ENCODE data around the gene RRBP1. TPM values are rescaled to one million over a fixed set of nuclear protein-coding genes. Genes with fewer than 3 reads are reported as not detected.
"Not testable (repeated sequence)": the region's sequence is repeated elsewhere in the genome, so short reads cannot be mapped to it uniquely, and the experiment has no call there.

Gene RRBP1
- total RNA-seq, 1 donor from 2014 or later = 191 TPM

DNA sequence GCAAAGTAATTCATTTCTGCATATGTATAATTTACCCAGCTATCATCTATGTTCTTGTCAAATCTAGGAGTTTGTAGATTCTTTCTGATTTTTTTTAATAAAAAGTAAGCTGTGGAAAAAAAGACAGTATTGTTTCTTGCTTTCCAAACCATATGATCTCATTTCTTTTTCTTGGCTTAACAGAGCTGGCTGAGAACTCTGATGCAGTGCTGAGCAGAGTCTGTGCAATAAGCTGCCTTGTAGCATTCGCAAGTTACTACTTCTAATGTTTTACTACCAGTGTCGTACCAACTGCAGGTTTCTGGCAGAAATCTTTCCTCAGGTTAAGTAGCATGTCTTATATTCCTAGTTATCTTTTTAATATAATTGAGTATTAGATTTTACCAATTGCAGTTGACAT, 15.6 kb downstream of the RRBP1 start:
- ATAC-seq (no peak), DNase-seq (ENCODE audit: low spot score) (no peak)

DNA sequence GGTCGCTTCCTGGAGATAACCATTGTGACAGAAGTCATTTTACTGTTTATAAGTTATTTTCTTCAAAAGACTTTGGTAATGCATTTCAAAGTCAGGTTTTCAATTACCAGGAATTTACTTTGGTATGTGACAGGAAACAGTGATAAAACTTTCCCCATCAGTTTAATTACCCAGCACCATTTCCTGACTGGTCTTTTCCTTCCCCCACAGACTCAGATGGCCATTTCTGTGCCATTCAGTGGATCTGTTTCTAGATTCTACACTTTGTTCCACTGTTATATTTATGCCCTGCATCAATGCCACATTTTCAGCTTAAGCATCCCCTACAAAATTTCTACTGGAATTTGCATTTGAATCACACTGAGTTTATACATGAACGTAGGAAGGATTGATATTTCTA, 16.3 kb downstream of the RRBP1 start:
- ATAC-seq (no peak), DNase-seq (ENCODE audit: low spot score) (no peak)

DNA sequence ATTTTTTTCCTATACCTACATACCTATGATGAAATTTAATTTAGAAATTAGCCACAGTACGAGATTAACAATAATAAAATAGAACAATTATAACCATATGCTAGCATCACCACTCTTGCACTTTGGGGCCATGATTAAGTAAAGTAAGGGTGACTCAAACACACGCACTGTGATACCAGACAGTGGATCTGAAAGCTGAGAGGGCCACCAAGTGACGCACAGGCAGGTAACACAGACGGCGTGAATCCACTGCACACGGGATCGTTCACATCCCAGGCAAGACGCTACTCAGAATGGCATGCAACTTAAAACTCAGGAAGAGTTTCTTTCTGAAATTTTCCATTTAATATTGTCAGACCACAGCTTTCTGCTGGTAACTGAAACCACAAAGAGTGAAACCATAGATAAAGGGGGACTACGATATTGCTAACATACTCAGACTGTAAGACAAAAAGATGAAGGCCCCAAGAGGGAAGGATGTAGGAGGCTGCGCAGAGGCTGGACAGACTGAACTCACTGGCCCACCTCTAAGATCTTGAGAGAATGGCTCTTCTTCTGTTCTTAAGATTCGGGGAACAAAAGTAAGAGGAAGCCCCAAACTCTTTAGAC, 17.9 kb downstream of the RRBP1 start:
- no peak for ATAC-seq

DNA sequence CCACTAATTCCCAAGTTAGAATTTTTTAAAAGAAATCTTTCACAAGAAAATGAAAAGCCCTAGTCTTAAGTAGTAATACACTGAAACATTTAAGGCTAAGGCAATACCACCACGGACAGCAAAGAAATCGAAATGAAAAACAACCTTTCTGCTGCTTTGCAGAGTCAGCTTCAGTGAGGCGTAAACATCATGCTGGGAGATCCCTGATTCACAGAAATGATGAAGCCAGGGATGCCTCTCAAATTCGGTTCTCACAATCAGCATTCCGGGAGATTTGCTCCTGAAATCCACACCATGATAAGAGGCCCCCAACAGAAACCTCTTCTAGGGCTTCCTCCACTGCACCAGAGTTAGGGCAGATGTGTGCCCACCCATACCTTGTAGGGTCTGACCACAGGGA, 18.6 kb downstream of the RRBP1 start:
- ATAC-seq = no peak
- DNase-seq (ENCODE audit: low spot score) = no peak

More for the DNA sequence above, 17.9 kb downstream of the RRBP1 start:
- no peak for DNase-seq (ENCODE audit: low spot score)

DNA sequence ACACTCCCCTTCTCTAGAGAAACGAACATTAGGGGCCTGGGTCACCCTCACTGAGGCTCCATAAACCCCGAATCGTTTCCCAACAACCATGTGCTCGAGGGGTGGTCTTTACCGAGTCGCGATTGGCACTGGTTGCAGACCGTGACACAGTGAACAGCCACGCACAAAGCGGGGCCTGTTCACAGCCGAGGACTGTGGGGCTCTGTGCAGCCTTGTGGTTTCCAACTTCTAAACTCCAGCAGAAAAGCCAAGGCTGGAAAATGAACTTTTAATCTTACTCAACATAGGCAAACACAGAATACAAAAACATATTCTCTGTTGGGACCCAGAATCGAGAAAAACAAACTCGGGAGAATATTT, 19.0 kb downstream of the RRBP1 start:
- DNase-seq (ENCODE audit: low spot score) (no peak), ATAC-seq (peak; percentile 49)

DNA sequence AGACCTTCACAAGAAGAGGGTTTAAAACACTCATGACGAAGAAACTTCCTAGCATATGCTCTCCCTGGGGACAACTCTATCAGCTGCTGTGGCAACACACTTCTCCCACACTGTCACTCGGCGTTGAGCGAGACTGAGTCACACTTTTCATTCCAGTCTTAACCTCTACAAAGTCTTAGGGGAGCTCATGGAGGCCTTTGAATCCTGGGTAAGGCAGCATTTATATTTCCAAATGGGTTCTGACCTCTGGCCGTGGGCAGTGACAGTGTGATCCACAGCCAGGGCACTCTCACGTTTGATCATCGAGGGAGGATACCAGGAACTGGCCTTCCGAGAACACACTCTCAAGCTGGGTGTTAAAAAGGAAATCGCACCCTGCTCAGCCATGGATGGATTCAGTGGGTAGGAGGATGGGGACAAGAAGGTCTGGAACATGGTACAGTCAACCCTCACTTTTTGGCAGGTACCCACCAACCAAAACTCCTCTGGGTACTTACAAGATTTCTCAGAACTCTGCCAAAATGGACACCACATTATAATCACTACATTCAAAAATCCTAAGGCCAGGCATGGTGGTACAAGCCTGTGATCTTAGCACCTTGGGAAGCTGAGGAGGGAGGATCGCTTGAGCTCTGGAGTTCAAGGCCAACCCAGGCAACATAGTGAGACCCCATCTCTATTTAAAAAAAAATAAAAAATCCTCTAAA, 19.6 kb downstream of the RRBP1 start:
- DNase-seq (ENCODE audit: low spot score) = no peak
- peak; percentile 74 for ATAC-seq

DNA sequence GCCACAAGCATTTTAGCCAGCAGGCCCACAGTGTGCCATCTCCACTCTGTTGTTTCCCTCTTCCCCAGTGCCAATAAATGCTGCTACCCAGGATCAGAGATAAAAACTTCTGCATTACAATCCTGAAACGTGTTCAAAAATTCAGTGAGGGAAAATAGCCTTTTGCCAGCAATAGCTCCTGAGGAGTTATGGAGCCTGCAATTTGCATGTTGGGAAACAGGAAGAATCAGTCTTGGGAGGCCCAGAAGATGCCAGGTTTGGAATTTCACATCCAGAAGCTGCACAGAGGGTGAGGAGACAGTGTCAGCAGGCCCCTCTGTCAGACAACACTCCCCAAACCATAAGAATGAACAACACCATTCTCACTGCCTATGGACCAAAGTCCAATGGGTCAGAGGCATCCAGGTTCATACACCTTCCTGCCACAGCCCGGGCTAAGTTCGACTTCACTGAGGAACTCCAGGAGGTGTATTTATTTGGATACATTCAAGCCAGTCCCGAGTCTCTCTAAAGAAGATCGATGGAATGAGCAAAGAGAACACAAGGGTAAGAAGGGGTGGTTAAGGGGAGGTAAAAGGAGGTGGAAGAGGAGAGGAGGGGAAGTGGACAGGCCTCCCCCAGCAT, 20.8 kb downstream of the RRBP1 start:
- no peak for DNase-seq (ENCODE audit: low spot score)
- peak; percentile 74 for ATAC-seq

DNA sequence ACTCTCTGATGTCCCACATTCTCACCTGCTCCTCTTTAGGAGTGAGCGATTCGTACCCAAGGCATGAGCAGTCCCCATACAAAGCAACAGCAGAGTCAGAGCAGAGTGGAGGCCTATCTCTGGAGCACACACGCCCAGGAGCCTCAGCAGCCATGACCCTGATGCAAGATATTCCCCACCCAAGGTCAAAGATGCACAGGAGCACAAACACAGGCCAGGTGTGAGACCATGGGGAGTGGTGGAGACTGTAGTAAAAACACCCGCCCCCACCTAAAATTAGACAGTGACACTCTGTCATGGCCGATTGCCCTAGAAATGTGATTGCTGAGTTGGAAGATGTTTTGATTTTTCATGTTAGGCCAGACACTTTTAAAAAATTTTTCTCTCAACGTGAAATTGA, 21.4 kb downstream of the RRBP1 start:
- no peak for DNase-seq (ENCODE audit: low spot score)
- no peak for ATAC-seq

DNA sequence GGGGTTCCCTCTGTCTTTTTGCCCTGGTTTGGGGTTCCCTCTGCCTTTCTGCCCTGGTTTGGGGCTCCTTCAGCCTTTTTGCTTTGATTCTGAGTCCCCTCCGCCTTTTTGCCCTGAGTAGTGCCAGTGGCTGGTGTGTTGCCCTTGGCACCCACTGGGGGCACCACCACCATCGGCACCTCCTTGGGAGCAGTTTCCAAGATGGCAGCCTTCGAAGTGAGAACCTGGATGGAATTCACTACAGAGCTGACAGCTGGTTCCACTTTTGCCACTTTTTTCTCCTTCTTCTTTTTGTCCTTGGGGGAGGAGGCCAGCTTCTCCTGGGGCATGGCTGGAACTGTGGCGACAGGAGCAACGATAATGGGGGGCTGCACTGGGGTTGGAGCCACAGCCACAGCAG, 22.2 kb downstream of the RRBP1 start:
- no peak for ATAC-seq
- no peak for DNase-seq (ENCODE audit: low spot score)

DNA sequence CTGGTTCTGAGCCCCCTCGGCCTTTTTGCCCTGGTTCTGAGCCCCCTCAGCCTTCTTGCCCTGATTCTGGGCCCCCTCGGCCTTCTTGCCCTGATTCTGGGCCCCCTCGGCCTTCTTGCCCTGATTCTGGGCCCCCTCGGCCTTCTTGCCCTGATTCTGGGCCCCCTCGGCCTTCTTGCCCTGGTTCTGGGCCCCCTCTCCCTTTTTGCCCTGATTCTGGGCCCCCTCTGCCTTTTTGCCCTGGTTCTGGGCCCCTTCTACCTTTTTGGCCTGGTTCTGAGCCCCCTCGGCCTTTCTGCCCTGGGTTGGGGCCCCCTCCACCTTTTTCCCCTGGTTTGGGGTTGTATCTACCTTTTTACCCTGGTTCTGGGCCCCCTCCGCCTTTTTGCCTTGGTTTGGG, 22.7 kb downstream of the RRBP1 start:
- DNase-seq (ENCODE audit: low spot score); ATAC-seq: not testable (repeated sequence)

DNA sequence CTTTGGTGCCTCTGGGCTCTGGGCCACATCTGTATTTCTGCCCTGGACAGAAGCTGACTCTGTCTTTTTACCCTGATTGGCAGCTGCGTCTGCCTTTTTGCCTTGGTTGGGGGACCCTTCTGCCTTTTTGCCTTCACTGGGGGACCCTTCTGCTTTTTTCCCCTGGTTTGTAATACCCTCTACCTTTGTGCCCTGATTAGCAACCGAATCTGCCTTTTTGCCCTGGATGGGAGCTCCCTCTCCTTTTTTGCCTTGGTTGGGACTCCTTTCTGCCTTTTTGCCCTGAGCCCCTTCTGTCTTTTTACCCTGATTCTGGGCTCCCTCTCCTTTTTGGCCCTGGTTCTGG, 23.4 kb downstream of the RRBP1 start:
- ATAC-seq (no peak), DNase-seq (ENCODE audit: low spot score) (no peak)

DNA sequence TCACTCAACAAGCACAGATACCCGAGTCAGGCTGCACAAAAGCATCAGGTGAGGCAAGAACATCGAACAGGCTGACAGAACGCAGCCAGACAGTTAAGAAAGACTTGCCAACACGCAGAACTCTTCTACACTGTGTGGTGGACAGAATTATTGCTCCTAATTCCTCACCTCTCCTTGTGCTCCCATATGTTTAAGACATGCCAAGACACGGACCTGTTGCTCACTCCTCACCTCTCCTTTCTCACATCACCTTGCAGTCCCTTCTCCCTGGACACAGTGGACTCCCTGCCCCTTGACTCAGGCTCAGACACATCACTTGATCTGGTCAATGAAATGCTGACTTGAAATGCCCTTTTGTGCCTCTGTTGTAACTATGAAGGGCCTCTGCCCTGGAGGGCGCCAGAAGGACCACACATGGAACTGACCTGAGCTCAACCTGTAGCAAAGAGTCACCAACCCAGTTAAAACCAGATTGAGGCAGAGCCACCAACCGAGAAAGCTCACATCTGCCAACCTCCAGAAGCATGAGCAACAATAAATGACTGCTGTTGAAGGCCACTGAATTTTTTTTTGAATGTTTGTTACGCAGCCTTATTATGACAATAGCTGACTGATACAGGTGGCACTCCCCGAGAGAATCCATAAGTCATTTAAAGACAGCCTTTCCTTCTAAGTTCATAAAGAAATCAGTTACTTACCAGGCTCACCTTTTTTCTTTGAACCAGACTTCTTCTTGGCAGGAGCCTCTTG, 24.0 kb downstream of the RRBP1 start:
- ATAC-seq = no peak
- no peak for DNase-seq (ENCODE audit: low spot score)

DNA sequence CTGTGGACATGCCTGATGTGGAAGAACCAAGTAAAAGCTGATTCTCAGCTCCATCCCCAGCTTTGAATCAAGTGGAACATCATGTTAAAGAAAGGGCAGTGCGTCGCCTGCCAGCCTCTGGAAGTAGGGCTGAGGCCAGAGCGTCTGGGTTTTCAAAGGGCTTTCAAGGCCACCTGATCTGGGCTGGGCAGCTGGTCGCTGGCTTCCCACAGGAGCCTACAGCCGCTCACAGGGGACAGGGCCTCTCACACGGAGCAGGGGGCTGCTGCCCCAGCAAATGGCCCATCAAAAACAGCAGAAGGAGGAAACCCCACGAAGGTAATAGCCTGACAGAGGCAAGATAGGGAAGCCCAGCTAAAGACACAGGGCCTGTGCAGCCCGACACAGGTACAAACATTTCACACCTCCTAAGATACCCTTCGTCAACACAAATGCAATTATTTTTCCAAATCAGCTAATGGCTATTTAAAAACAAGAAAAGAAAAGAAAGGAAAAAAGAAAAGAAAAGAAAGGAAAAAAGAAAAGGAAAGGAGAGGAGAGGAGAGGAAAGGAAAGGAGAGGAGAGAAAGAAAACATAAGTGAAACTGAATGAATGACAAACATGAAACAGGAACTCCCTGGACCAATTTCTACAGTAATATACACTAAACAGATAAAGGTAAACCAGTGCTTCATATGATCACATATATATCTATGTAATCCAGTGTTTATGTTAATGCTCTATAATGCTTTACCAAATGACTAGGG, 24.8 kb downstream of the RRBP1 start:
- ATAC-seq (no peak), DNase-seq (ENCODE audit: low spot score) (no peak)

DNA sequence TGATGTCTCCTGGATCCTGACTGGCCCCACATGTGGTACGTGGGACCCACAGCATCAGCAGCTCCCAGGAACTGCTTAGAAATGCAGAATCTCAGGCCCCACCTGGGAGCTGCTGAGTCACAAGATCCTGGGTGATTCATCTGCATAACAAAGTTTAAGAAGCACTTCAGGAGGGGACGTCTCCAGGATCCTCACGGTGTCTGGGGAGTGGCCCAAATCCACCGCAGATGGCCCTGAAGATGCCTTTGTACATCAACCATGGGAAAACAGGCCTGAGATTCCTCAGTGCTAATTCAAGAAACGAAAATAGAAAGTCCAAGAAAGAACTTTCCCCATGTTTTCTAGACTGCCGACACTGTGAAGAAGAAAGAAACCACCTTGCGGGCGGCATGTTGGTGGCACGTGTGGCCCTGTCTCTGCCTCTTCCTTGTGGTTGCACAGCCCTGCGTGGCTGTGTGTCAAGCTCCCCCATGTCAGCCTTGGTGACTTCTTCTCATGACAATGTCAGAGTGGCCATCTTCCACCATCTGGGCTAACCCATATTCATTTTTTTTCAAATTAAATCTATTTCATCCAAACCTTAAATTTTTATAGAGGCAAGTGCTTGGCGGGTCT, 26.1 kb downstream of the RRBP1 start:
- no peak for ATAC-seq
- no peak for DNase-seq (ENCODE audit: low spot score)

DNA sequence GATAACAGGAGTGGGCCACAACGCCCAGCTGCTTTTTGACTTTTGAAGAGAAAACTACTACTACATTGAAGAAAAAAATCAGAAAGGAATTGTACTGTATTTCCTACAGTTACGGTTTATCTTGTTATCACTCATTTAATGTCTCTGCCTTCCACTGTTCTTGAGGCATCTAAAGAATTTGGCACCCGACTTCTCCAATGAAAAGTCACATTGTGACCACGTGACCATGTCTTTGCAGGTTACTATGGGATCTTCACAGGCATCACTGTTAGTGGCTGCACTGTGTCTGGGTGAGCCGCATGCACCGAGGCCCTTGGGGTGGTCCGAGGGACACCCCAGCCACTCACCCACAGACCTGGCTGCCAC, 26.8 kb downstream of the RRBP1 start:
- DNase-seq (ENCODE audit: low spot score) = no peak
- ATAC-seq = no peak

DNA sequence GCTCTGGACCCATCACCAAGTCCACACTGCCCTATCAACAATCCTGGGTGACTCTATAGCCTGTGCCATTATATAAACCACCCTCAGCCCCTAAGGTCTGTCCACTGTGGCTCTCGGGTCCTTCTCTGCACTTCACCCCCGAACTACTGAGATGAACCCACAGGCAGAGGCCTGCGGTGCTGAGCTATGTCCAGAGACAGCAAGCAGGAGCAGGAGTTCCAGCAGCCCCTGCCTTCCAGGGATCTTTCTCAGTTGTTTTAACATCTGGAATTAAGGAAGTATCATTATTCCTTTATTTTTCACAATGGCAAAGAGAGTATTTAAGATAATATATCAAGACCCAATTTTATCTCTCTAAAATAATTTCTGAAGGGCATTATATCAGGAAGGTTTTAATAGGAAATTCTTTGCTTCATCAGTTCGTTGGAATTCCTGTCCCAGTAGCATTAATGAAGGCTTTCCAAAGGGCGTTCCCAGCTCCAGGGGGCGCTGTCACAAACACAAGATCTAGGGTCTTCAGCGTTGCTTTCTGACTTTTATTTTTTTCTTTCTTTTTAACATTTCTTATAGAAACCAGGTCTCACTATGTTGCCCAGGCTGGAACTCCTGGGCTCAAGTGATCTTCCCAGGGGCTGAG, 27.3 kb downstream of the RRBP1 start:
- DNase-seq (ENCODE audit: low spot score) (no peak), ATAC-seq (no peak)

DNA sequence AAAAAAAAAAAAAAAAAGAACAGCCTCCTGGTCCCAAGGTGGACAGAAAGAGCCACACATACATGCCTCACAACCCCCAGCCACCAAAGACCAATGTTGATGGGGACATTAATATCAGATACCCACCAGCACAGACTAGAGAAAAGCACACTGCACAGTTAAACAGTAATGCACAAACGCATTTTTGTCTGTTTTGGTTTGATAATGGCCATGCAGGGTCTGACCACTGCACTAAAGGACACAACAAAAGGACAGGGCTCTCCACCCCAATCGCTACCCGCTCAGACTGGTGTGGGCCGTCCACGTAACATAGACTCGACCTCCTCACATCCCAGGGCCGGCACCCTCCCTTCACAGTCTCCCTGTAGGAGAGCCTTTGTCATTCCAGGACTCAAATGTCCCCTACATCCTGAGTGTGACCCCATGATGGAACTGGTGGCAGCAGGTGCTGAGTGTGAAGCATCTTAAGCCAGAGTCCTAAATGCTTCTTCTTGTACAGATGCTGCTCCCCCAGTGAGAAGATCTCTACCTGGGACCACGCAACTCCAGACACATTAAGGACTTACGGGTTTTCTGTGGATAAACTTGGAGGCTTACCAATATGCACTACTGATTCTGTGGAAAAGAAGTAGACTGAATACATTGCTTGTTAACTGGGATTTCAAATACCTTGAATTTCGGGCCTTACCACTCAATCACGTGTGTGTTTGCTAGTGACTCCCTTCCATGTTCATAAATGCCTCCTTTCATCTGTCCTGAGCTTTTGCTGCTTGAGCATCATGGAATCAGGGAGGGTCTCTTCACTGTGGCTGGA, 28.0 kb downstream of the RRBP1 start:
- no peak for ATAC-seq
- no peak for DNase-seq (ENCODE audit: low spot score)

DNA sequence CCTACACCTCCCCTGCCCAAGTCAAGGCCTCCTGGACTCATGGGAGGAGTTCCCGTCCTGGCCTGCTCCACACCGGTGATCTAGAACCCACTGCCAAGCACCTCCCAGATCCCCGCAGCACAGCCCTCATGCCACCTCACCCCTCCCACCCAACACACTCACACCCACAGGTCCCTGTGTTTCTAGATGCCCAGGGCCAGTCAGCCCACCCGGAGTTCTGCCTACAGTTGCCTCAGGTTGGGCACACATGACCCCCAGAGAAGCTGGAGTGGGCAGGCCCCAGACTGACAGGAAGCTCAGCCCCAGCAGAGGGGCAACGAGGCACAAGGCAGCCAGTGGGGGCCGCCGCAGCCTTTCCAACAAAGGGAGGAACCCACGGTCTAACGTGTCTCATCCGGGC, 29.6 kb downstream of the RRBP1 start:
- DNase-seq (ENCODE audit: low spot score) = no peak
- ATAC-seq = peak; percentile 36

DNA sequence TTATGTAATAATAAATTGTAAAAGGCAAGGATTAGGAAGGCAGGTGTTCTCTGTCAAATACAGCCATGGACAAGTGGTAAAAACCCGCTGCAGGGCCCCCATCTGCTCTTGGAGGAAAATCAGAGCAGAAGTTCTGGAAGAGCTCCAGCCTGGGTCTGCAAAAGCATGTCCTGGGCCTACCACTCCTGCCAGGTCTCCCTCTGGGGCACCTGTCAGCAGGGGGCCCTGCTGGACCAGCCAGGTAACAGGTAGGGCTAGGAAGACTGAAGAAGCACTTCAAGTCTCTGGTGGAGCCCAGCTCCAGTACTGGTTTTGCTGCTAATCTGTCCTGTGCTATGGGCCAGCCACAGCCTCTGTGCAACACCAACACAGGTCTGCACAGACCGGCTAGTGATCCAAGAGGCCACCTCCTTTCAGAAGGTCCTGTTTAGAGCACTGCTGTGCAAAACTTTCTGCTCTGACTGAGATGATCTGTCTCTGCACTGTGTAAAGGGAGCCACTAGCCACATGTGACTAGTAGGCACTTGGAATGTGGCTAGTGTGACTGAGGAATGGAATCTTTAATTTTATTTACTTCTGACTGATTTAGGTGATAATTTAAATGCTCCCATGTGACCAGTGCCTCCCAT, 30.2 kb downstream of the RRBP1 start:
- DNase-seq (ENCODE audit: low spot score) (no peak), ATAC-seq (peak; percentile 19)
